ENCODE measurements around the gene DAB1. TPM values are rescaled to one million over a fixed set of nuclear protein-coding genes. Genes with fewer than 3 reads are reported as not detected.

DAB1 gene
- total RNA-seq, 1 donor from 2014 or later, result 35.9 TPM

- FAIRE-seq, result no peak
- DNase-seq (ENCODE audit: low spot score in 2 of 2), result no peak
Measured at GRCh38 chr1:57195436-57195941, 228.4 kb downstream of the DAB1 start.

GRCh38 chr1:57192222-57192621 lies 231.6 kb downstream of the DAB1 start:
- FAIRE-seq, result no peak
- DNase-seq (ENCODE audit: low spot score in 2 of 2), result no peak

GRCh38 chr1:57190898-57191297 lies 233.0 kb downstream of the DAB1 start:
- FAIRE-seq (no peak), DNase-seq (ENCODE audit: low spot score in 2 of 2) (no peak)

DNA sequence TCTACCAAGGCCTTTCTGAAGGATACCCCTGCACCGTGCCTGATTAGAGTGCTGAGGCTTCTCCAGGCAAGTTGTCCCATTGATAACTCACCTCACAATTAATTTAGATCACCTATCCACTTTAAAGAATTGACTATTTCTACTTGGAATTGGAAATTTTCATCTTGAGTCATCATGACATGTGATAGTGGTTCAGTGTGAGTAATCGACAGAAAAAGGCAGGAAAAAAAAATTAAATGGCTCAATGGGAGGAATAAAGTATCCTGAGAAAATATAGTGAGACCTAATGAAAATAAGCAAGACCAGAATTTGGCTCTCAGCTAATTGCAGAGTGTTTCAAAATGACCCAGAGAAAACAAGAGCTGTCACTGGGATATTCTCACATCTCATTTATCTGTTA lies 235.7 kb downstream of the DAB1 start:
- no peak for DNase-seq (ENCODE audit: low spot score in 2 of 2)
- FAIRE-seq, result no peak

- DNase-seq (ENCODE audit: low spot score in 2 of 2) (no peak), FAIRE-seq (no peak)
Measured at GRCh38 chr1:57186455-57186854, 237.4 kb downstream of the DAB1 start.

DNA sequence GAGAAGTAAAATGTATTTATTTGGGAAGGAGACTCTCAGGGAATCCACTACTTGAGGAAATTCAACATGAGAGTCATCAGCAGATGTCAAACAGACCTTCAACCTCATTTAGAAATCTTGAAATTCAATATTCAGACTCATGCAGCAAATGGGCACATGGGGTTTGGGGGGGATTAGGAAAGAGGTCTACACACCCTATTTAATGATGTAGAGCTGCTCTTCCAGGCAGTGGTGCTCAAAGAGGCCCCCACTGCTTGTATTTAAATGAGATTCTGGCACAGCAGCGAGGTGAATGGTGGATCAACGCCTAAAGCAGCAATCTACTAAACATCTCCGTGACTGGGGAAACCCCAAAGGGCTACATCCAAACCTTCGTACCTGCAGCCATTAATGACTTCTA lies 244.9 kb downstream of the DAB1 start:
- DNase-seq (ENCODE audit: low spot score in 2 of 2) (no peak), FAIRE-seq (no peak)

GRCh38 chr1:57175506-57175905 lies 248.4 kb downstream of the DAB1 start:
- DNase-seq (ENCODE audit: low spot score in 2 of 2) (no peak), FAIRE-seq (no peak)

- FAIRE-seq (no peak), DNase-seq (ENCODE audit: low spot score in 2 of 2) (no peak)
Measured at GRCh38 chr1:57172040-57172439, 251.8 kb downstream of the DAB1 start.

DNA sequence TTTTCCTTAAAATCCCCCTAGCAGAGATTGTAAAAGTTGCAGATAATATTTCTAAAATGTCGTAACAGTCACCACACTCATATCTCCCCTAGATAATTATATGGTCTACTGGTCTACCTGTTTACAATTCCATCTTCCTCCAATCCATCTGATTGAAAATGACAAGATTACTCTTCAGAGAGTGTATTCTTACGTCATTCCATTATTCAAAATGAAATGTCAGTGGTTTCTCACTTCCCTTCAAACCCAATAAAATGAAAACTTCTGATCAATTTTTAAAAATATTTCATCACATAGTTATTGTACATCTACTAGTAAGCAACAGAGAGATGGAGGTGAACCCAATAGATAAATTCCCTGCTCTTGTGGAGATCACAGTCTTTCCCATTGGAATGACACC lies 255.9 kb downstream of the DAB1 start:
- DNase-seq (ENCODE audit: low spot score in 2 of 2) (no peak), FAIRE-seq (no peak)

GRCh38 chr1:57165546-57165945 lies 258.3 kb downstream of the DAB1 start:
- FAIRE-seq (no peak), DNase-seq (ENCODE audit: low spot score in 2 of 2) (no peak)

GRCh38 chr1:57164584-57164983 lies 259.3 kb downstream of the DAB1 start:
- no peak for FAIRE-seq
- no peak for DNase-seq (ENCODE audit: low spot score in 2 of 2)

- FAIRE-seq, result no peak
- no peak for DNase-seq (ENCODE audit: low spot score in 2 of 2)
Measured at GRCh38 chr1:57163789-57164188, 260.1 kb downstream of the DAB1 start.

DNA sequence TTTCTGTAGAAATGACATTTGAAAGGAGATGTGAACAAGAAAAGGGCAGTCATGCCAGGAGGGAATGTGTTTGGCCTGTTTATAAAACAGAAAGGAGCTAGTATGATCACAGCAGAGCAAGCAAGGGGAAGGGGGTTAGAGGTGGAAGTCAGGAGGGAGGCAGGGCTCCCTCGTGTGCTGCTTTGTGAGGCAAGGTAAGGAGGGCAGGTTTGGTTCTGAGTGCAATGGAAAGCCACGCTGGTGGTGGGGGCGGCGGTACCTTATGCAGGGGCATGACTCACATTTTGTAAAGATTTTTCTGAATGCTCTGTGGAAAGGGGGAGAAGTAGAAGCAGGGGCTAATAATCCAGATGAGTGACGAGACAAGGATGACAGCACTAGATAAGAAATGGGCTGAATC lies 260.5 kb downstream of the DAB1 start:
- no peak for FAIRE-seq
- no peak for DNase-seq (ENCODE audit: low spot score in 2 of 2)

DNA sequence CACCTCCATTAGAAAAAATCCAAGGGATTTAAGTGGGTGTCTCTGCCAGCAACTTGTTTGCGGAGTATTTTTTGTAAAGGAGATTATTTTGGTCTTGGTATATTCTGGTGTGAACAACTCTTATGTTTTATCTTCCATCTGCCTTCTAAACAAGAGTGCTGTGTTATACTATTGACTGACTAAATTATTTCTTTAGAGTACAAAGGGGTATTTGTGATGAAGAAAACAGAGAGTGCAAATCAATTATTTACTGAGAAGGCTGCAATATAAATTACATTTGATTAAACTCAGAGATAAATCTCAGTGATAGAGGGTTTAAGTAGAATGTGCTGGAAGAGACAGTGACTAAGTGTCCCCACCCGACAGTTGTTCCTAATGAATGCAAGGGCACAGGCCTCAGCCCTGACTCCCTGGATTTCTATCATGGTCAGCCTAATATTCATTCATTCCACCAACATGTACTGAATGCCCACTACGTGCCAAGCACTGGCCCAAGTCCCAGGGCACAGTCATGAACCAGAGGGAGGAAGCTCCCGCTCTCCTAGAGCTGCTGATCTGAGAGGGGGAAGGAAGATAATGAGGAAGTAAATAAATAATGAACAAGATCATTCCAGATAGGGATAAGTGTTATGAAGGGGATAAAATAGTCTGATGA lies 261.1 kb downstream of the DAB1 start:
- DNase-seq (ENCODE audit: low spot score in 2 of 2) (no peak), FAIRE-seq (no peak)

DNA sequence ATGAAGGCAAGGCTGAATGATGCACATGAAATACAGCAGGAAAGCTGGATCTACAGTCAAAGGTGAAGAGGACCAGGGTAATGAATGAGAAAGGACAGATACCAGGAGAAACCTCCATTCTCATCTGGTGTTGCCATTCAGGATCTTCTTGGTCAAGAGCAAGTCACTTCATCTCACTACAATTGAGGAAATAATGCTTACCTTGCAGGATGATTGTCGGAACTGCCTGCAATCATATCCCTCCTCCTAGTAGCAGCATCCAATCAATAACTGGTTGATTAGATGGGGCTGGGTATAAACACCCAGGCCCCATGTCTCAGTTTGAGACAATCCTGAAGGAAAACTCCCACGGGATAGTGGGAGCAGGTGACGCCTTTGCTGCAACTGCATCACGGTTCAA lies 263.3 kb downstream of the DAB1 start:
- DNase-seq (ENCODE audit: low spot score in 2 of 2) (no peak), FAIRE-seq (no peak)

DNA sequence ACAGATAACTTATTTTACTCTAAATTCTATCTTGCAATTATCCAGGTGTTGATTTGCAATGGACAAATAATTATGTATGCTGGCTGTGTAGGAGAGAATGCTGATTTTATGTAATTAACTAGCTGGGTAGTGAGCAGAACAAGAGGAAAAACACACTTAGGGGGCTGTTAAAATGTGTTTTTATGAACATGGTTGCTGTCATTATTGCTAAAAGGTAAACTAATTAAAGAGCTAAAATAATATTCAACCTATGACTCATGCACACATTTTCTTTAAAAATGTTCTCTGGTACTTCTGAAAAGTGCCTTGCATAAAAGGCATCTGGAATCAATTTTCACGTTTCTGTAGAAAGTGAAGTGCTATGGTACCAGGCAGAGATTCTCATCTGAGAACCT lies 265.3 kb downstream of the DAB1 start:
- DNase-seq (ENCODE audit: low spot score in 2 of 2) (no peak), FAIRE-seq (no peak)

- no peak for DNase-seq (ENCODE audit: low spot score in 2 of 2)
- no peak for FAIRE-seq
Measured at GRCh38 chr1:57157818-57158603, 265.8 kb downstream of the DAB1 start.

GRCh38 chr1:57156907-57157306 lies 267.0 kb downstream of the DAB1 start:
- DNase-seq (ENCODE audit: low spot score in 2 of 2) (no peak), FAIRE-seq (no peak)

- no peak for FAIRE-seq
- DNase-seq (ENCODE audit: low spot score in 2 of 2), result no peak
Measured at GRCh38 chr1:57146100-57146499, 277.8 kb downstream of the DAB1 start.

DNA sequence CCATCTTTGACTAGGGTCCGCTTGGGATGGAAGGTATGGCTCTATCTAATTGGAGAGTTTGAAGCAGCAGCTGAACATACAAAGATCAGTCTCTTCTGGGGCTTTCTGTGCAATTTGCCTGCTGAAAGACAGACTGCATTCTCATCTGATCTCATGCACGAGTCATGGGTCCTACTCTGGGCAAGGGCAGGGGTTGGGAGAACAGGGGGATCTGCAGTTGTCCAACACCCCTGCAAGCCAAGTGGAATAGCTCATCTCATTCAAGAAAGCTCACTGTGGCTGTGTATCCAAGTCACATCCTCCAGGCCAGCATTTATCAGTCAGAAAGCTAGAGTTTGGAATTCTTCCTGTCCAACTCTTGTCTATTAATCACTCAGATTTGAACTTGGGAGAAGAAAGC lies 280.9 kb downstream of the DAB1 start:
- FAIRE-seq (no peak), DNase-seq (ENCODE audit: low spot score in 2 of 2) (no peak)

DNA sequence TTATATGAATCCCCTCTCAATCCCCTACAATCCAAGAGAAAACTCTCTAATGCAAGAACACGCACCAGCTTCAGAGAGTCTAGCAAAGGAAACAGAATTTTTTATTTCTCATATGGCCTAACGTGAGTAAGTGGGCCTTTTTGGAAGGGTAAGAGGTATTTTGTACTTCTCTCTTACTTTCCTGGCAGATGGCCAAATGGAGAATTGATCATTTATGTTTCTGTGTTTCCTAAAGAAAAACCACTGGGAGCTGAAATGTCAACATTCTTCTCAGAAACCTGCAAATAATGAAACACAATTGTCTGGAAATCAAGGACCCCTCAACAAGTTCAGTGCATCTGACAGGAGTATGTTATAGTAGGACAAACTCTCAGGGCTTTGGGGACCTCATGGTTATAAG lies 281.7 kb downstream of the DAB1 start:
- FAIRE-seq, result no peak
- DNase-seq (ENCODE audit: low spot score in 2 of 2), result no peak

DNA sequence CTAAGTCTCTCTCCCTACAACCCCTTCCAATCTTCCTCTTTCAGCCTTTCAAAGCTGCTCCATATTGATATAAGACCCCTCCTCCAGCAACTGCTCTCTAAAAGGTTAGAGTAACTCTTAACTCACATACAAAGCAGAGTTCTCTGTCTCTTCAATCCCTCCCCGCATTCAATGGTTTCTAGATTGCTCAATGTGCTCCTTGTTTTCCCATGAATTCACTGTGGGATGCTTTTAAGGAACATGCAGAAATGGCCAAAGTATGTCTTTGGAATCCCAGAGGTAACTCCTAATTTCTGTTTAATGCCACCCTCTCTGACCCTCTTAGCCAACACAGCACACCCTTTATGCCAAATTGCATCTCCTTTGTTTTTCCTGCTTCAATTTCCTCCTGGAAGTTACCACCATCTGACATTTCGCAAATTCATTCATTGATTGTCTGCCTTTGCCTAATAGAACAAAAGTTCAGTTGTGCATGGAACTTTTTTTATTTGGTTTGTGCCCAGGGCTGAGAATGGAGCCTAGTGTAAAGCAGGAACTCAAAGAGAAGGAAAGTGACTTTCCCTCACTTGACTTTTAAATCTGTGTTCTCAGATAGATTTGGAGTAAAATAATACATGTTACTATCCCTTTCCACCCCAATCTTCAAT lies 285.3 kb downstream of the DAB1 start:
- FAIRE-seq, result no peak
- no peak for DNase-seq (ENCODE audit: low spot score in 2 of 2)
